HG03354 (cell line): ENCODE data around the gene HASPIN.
"Not testable (repeated sequence)": the region's sequence is repeated elsewhere in the genome, so short reads cannot be mapped to it uniquely, and the experiment has no call there.

Source experiments
- ATAC-seq: cut with Tn5 transposase; IDR thresholded peaks from one replicate; pipeline ENCODE4 v1.9.1; 2021; ENCODE audit warnings: mild to moderate bottlenecking; ENCODE audit not compliant: unreplicated experiment, poor library complexity, severe bottlenecking

The HASPIN gene

DNA sequence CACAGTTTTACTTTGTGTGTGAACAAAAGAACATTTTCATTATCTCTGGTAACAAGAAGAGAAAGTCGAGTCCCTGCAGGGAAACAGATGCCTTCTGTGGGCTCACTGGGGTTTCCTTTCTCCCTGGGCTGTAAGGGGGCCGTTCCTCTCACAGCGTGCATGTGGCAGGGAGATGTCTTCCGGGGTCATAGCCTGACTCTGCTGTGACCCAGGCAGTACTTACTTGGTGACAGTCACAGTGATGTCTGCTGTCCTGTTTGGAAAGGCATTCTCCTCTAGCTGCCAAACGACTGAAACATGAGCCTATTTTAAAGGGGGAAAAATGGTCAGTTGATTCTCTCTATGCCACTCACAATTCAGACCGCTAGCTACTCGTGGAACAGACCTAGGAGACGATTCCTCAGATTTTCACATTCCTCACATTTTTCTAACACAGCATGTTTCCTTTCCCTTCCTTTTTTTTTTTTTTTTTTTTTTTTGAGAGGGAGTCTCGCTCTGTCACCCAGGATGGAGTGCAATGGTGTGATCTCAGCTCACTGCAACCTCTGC, 7.3 kb downstream of the HASPIN start:
- ATAC-seq, result no peak

DNA sequence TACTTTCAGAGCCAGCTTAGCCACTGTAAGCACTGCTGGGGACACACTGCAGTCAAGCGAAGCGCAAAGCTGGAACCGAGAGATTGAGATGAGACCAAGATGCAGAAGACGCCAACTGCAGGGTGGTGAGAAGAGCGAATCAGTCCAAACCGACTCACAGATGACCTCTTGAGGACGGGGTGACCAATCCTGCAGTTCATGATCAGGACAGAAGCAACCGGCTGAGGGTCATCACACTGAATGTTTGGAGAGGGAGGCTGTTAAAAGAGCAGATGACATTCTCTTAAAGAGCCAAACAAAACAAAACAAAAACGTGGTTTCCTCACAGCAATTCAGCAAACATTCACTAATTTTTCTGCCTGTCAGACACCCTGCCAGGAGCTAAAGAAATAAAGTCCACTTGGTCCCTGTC, 8.5 kb downstream of the HASPIN start:
- peak; percentile 52 for ATAC-seq

- not testable (repeated sequence) for ATAC-seq
Measured at GRCh38 chr17:3734911-3735276, 11.2 kb downstream of the HASPIN start.

- ATAC-seq, result no peak
Measured at GRCh38 chr17:3735515-3735914, 11.8 kb downstream of the HASPIN start.

DNA sequence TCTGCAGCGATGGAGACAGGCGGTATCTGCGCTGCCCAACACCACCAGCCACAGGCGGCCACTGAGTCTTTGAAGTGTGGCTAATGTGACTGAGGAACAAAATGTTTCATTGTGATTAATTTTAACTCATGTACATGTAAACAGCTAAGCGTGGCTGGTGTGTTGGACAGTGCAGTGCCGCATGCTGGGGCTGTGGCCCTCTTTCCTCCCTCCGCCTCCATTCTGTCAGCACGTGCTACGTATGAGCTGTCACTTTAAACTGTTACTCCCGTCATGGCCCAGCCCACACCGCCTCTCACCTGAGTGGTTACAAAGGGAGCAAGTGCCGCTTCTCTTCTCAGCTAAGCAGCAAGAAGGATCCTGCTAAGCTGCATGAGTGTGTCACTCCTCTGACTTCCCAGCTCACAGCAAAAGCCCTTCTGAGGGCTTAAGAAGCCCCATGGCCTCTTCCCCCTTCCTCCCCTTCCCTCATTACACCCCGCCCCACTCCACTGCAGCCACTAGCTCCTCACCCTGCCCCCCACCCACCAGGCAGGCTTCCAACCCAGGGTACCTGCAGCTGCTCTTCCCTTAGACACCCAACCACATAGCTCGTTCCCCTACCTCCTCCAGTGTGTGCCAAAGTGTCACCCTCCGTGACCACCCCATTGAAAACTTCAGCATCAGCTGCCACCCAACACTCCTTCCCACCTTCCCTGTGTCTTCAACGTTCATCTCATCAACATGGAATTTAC, 15.0 kb downstream of the HASPIN start:
- no peak for ATAC-seq

DNA sequence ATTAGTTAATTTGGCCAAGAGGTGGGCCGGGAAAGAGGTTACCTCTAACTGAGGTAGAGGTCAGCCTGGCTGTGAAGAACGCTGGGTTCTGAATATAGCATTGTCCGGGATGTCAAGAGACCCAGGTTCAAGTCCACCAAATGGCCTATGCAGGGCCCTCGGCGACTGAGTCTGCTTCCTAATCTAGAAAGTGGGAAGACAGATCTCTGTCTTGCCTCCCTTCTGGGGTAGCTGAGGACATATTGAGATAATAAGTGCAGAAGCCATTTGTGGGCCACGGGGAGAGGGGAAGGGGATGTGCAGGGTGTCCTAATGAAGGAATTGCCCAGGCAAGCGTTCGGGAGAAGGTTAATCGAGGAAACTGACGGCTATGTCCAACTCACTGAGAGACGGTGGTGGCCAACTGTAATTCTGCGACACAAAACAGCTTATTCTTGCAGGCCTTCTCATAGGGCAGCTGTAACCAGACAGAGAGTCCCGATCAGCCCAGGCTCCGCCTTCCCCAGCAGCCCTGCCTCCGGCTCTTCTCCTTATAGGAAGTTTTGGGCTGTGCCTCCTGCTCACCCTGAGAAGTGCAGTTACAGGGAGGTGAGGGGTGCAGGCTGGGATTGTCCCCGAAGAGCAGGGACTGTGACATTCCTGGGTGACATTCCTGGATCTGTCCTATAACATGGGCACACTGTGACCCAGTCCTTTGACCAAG, 15.9 kb downstream of the HASPIN start:
- no peak for ATAC-seq

DNA sequence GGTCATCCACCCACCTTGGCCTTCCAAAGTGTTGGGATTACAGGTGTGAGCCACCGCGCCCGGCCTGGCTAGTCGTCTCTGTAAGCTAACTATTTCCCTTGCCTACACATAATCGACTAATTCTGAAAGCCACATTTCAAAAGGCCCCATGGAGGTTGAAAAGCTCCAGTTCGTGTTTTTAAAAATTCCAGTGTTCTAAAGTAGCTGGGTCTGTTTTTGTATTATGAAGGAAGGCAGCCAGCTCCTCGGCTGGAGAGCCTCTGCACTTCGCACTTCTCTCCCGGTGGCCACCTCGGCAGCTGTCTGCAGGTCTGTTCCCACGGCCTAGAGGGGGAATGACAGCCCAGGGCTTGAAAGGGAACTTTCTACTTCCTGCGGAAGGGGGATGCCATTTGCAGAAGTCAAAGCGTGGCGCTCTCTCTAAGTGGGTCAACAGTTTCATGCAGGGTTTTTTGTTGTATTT, 16.9 kb downstream of the HASPIN start:
- no peak for ATAC-seq

DNA sequence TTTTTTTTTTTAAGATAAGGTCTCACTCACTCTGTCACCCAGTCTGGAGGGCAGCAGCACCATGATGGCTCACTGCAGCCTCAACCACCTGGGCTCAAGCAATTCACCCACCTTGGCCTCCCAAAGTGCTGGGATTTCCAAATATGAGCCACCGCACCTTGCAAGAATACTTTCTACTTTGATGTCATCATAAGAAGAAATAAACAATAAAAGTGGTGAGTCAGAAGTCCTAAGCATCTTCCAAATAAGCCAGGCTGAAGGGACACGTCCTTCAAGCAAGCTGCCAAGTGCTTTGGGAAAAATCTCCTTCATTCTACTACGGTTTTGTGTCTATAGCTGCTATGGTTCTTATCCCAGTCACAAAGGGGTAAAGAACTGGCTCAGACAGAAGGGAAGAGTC, 20.3 kb downstream of the HASPIN start:
- ATAC-seq, result no peak

GRCh38 chr17:3745071-3745470, 21.4 kb downstream of the HASPIN start:
- no peak for ATAC-seq

DNA sequence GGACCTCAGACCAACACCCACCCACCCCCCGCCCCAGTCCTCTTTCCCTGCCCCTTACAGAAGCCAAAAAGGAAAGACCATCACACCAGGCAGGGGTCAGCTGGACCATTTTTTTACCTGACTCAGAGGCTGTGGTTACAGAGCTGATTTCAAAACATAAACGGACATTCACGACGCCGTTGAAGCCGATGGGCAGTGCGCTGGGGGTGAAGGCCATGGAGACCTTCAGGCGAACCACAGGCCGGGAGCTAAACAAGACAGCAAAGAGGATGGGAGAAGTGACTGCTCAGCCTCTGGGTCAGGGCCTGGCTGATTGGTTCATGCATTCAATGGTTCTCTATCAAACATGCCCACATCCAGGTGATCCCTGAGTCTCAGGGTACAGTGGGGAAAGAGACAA, 24.1 kb downstream of the HASPIN start:
- ATAC-seq, result no peak

GRCh38 chr17:3748576-3748975, 24.9 kb downstream of the HASPIN start:
- no peak for ATAC-seq

DNA sequence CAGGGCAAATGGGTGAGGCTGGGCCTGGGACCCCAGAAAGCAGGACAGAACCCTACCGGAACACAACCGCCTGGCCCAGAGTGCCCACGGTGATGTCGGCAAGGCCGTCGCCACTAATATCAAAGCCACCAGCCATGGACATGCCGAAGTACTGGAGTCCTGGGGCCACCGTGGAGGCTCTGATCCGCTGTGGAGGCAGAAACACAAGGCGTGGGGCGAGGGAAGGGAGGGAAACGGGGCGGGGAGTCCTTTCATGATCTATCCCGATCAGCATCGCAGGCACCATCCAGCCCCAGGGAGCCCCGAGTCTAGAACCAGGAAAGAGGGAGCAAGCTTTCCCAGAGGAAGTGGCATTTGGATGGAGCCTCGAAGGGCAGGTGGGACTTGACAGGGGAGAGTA, 26.6 kb downstream of the HASPIN start:
- ATAC-seq, result no peak

GRCh38 chr17:3750926-3751325, 27.2 kb downstream of the HASPIN start:
- ATAC-seq, result no peak

GRCh38 chr17:3751836-3752235, 28.1 kb downstream of the HASPIN start:
- no peak for ATAC-seq

- no peak for ATAC-seq
Measured at GRCh38 chr17:3753624-3754023, 29.9 kb downstream of the HASPIN start.

DNA sequence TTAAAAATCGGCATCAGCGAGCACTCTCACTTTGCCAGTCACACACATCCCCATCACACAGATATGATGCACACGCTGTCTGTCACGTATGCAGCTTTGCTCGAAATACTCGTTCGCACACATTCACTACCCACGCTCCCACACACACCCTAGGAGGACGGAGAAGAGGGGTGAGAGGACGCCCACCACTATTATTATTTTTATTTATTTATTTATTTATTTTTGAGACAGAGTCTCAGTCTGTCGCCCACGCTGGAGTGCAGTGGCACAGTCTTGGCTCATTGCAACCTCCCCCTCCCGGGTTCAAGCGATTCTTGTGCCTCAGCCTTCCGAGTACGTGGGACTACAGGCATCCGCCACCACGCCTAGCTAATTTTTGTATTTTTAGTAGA, 30.4 kb downstream of the HASPIN start:
- ATAC-seq, result no peak

DNA sequence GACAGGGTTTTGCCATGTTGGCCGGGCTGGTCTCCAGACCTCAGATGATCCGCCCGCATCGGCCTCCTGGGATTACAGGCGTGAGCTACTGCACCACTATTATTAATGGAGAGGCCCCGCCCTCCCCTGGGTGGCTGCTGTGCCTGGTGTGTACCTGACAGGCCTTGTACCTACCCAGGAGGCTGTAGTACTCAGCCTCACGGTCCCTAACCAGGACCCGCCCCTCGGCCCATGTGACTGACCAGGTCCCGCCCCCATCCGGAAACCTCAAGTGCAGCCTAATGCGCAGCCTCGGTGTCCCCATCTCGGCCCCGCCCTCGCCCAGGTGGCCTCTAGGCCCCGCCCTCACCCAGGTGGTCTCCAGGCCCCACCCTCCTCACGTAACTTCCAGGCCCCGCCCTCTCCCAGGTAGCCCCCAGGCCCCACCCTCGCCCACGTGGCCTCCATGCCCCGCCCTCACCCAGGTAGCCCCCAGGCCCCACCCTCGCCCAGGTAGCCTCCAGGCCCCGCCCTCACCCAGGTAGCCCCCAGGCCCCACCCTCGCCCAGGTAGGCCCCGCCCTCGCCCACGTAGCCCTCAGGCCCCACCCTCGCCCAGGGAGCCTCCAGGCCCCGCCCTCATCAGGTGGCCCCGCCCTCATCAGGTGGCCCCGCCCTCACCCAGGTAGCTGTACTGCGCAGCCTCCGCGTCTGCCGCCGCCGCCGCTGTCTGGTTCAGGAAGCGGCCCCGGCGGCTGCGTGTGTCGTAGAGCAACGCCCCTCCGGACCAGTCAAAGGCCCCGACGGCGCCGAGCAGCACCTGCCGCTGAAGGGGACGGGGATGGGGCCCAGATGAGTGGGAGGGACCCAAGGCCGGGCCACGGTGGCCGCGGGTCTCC, 31.0 kb downstream of the HASPIN start:
- no peak for ATAC-seq

GRCh38 chr17:3755335-3756030, 31.8 kb downstream of the HASPIN start:
- no peak for ATAC-seq

DNA sequence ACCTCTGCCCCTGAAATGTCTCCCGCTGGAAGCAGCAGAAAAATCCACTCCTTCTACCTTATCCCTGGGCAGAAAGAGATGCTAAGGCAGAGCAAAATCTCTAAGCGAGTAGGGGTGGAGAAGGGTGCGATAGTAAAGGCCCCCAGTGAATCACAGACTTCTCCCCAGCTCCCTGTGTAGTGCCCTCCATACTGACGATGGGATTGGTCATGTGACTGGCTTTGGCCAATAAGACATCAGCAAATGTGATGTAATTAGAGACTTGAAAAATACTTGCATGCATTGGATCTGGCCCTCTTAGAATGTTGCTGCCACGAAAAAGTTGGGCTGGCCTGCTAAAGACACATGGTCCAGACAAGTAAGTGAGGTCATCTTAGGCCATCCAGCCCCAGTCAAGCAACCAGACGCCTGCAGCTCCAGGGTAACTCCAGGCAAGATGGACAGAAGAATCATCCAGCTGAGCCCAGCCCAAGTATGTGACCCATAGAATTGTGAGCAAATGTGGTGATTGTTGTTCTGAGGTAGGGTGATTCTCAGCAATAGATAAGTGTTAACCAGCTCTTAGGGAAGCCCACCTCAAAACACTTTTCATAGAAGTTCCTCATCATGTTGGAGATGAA, 36.0 kb downstream of the HASPIN start:
- ATAC-seq, result no peak
